IPS-NIHi7 (cell line): ENCODE results near the gene USP16.
"Not testable (repeated sequence)": the region's sequence is repeated elsewhere in the genome, so short reads cannot be mapped to it uniquely, and the experiment has no call there.

Experiments used
- DNase-seq: peaks from one replicate; pipeline ENCODE4 v3.0.0; 2012; ENCODE audit warnings: mixed read lengths; ENCODE audit errors: extremely low spot score

Gene USP16

DNA sequence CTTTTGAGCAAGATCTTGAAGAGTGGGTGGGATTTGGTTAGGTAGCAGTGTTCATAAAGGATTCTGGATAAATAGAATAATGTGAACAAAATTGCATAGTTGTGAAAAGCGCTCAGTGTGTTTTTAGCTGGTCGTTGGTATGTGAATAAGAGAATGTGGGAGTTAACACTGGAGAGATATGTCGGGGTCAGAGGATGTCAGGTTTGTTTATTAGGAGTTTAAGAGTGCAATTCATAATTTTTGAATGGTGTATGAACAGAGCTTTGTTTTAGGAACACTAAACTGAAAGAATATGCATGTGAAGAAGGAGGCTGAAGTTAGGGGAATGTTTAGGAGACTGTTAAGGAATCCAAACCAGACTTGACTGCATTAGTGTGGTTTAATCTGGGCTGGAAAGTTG lies 9.4 kb downstream of the USP16 start:
- DNase-seq, result no peak

DNA sequence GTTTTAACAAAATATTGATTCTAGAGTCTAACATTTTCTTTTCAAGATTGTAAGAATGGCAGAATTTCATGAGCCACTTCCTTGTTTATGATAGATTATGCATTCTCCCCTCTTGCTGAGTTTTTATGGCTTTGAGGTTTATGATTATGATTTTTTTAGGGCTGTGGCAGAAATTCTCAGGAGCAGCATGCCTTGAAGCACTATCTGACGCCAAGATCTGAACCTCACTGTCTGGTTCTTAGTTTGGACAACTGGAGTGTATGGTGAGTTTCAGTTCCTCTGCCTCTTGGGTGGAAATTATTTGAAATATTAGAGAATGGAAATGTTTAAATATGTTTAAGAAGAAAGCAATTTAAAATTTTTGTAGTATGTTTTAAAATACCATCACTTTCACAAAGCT lies 10.2 kb downstream of the USP16 start:
- no peak for DNase-seq

DNA sequence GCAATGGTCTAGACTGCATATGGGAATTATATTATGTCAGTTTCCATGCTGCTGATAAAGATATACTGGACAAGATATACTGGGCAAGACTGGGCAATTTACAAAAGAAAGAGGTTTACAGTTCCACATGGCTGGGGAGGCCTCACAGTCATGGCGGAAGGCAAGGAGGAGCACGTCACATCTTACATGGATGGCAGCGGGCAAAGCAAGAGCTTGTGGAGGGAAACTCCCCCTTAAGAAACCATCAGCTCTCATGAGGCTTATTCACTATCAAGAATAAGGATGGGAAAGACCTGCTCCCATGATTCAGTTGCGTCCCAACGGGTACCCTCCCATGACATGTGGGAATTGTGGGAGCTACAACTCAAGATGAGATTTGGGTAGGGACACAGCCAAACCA lies 27.8 kb downstream of the USP16 start:
- DNase-seq, result no peak

DNA sequence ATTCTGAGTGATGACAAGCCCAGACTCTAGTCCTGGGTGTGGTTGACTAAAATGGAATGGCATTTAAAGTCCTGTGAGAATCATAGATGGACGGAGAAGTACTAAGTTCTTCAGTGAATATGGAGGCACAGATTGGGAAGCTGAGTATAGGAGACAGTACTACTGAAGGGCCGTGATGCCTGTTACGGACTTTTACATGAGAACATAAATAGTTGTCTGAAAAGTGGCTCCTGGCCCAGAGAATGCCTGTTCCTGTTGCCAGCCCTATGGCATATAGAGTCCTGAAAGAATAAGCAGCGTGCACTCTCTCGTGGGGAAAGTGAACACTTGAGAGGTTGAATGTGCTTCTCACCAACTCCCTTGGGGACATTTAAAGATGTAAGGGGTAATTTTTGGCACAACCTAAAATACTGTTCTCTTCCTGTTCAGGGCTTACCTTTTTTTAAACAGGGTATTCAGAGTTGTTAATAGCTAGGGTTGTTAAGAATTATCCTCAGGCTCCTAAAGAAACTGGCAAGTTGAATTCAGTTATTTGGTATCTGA lies 28.6 kb downstream of the USP16 start:
- no peak for DNase-seq

DNA sequence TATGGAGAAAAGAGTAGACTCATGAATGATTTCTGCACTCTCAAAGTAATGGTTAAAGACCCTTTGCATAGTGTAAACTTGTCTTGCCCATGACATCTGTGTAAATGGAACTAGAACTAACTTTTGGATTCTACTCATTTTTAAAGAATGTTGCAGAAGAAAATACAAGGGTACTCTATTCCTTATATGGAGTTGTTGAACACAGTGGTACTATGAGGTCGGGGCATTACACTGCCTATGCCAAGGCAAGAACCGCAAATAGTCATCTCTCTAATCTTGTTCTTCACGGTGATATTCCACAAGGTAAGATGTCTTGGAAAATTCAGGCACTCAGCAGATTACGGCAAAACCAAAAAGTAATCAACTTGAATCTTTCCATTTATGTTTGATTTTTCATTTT lies 29.2 kb downstream of the USP16 start:
- DNase-seq, result no peak

DNA sequence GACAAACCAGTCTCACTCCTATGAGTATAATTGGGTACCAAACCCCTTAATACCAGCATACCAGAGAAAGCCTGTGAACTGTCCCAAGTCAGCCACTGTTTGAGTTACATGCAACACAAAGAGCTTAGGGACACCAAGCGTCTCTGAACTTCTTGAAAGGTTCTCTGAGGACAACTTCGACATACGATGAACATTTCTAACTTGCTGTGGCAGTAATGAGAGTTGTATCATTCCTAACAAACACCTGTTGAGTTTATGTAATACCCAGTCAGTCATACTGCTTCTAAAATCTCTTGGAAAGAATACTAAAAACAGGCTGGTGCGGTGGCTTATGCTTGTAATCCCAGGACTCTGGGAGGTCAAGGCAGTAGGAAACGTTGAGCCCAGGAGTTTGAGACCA lies 30.6 kb downstream of the USP16 start:
- DNase-seq, result no peak

DNA sequence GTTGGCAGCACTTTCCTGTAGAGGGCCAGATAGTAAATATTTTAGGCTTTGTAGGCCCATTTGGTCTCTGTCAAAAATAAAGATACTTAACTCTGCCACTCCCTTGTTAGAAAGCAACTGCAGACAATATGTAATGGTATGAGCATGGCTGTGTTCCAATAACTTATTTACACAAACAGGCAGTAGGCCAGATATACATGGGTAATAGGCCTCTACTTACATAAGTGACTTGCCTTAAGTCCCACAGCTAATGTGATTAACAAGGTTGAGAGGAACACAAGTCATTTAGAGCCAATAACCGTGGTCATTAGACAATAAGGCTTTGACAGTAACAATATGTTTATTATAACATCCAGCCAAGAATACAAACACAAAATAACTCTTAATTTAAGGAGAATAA lies 31.5 kb downstream of the USP16 start:
- no peak for DNase-seq

DNA sequence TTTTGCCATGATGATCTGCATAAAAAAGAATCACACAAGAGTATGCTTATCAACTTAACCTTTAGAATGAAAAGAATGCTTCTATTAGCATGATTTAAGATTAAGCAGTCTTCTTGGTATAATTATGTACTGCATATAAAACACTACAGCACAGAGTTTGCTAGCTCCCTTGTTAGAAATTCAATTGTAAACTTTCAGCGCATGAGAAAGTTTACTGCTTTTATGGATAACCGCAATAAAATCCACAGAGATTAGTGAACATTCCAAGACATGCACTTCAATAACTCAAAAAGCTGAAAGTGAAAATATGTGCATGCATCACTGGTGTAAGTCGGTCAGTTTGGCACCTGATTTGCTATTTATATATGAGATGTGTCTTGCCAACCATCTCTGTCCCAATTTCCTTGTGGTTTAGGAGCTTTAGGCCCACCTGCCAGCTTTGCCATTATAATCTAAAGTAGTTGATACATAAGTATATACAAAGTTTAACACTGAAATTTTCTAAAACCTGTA lies 32.1 kb downstream of the USP16 start:
- no peak for DNase-seq

DNA sequence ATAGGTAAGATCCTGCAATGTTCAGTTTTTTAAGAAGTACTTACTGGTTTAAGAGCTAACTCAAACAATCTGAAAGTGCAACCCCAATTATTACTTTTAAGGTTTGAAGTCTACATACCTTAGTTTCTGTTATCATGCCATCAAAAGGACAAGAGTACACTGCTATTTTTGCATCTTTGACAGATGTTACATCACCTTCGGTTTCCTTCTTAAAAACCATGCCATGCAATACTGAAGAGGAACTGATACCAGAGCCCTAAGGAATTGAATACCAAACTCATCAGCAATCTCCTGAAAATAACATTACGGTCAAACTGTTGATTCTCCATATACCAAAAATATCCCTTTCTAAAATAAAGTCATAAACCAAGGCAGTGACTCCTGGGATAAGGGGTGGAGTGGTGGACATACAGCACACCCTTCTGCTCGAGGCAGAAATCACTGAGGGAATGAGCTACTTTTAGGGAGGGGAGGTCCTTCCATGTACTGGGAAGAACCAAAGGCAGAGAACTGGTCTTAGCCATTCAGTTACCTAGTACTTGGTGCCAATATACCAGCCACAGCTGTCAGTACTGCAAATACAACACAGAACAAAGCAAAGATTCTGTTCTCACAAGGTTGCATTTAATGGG lies 40.5 kb downstream of the USP16 start:
- DNase-seq, result no peak

DNA sequence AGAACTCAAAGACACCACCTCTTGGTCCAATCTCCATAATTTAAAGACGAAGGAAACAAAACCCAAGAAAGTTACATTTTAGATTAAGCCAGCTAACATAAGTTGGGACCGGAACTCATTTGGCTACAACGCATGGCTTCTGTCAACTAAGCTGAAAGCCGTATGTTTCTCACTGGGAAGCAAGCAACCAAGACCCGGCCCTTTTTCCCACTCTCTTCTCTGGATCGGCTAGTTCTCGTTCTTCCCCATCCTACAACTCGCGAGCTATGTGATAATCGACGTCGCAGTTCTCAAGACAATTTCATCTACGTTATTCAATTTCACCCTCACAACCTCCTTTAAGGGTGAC lies 48.4 kb downstream of the USP16 start:
- DNase-seq, result peak; percentile 18

DNA sequence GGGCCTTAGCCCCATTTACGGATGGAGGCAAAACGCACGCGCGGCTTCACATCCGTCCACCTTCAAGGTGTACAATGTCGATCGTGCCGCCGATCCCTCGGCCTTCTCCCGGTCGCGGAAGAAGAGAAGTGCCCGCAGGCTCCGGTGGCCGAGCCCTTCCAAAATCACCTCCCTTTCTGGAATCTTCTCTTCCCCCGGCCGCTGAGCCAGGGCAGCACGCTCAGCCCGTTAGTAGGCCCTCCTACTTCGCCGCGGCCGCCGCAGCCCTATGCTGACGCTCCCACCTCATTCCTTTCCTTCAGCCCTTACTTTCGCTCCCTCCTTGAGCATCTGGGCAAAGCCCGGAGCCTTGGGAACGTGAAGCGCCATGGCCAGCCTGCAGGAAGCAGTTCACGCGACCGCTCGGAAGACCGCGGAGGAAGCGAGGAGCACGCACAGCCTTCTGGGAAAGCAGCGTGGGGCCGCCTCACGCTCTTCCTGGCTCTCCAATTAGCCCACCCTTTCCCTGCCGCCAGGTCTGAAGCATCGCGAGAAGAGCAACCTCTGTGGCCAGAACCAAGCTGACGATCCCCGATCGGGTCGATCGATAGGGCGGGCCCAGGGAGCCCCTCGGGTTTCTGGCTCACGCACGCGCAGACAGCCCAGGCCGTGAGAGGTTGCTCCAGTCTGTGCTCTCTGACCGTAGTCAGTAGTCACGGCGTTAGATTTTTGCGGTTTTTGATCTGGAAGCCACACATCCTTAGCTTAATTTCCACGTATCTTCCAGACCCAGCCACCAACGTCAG lies 48.9 kb downstream of the USP16 start, which contains the start of gene CCT8:
TSS of gene CCT8 (minus strand) at position 427 of the 785 bp plus-strand sequence. CDS start at position 369, 58 bp downstream.
- DNase-seq, result peak; percentile 99

DNA sequence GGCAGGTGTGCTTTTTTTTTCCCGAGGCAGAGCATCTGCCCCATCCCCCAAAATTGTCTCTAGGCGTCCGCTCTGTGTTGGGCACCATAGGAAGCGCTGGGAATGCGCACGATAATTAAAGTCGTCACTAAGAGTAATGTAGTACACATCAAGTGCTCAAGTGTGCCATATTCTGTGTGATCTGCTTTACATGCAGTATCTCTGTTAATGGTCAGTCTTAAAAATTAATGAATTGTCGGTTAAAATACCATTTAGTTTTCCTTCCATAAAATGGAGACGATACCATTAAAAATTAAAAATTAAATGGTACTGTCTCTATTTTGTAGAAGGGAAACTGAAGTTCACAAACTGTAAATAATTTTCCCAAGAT lies 49.5 kb downstream of the USP16 start:
- no peak for DNase-seq

DNA sequence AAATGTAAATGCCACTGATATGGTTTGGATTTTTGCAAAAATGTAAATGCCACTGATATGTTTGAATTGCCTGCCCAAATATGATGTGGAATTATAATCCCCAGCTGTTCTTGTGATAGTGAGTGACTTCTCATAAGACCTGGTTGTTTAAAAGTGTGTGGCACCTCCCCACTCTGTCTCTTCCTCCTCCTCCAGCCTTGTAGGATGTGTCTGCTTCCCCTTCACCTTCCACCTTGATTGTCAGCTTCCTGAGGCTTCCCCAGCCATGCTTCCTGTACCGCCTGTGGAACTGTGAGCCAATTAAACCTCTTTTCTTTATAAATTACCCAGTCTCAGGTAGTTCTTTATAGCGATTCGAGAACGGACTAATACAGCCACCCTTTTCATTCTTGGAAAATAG lies 50.3 kb downstream of the USP16 start:
- DNase-seq, result no peak

DNA sequence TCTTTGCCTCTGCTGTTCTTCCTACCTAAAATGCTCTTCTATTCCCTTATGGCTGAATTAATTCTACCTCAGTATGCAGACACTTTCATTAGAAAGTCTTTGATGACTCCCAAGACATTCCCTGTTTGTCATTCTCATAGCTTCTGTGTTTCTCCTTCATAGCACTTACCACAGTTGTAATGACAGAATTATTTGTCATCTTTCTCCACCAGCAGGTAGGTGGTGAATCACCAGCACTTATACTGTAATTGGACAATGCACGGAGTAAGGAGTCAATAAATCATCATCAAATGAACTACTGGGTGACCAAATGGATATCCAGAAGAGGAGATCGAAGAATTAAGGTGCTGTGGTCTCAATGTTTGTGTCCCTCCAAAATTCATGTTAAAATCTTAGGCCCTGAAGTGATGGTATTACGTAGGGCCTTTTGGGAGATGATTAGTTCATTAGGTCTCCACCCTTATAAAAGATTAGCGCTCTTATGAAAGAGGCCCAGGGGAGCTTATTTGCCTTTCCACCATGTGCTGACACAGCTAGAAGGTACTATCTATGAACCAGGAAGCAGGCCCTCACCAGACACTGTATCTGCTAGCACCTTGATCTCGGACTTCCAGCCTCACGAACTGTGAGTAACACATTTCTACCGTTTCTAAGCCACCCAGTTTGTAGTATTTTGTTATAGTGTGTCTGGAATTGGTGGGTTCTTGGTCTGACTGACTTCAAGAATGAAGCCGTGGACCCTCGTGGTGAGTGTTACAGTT lies 51.4 kb downstream of the USP16 start:
- DNase-seq, result no peak

DNA sequence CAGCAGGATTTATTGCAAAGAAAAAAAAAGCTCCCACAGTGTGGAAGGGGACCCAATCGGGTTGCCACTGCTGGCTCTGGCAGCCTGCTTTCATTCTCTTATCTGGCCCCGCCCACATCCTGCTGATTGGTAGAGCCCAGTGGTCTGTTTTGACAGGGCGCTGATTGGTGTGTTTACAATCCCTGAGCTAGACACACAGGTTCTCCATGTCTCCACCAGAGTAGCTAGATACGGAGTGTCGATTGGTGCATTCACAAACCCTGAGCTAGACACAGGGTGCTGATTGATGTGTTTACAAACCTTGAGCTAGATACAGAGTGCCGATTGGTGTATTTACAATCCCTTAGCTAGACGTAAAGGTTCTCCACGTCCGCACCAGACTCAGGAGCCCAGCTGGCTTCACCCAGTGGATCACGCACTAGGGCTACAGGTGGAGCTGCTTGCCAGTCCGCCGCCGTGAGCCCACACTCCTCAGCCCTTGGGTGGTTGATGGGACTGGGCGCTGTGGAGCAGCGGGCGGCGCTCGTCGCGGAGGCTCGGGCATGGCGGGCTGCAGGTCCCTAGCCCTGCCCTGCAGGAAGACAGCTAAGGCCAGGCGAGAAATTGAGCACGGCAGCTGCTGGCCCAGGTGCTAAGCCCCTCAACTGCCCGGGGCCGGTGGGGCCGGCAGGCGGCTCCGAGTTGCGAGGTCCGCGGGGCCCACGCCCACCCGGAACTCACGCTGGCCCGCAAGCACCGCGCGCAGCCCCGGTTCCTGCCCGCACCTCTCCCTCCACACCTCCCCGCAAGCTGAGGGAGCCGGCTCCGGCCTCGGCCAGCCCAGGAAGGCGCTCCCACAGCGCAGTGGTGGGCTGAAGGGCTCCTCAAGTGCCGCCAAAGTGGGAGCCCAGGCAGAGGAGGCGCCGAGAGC lies 52.5 kb downstream of the USP16 start:
- not testable (repeated sequence) for DNase-seq

DNA sequence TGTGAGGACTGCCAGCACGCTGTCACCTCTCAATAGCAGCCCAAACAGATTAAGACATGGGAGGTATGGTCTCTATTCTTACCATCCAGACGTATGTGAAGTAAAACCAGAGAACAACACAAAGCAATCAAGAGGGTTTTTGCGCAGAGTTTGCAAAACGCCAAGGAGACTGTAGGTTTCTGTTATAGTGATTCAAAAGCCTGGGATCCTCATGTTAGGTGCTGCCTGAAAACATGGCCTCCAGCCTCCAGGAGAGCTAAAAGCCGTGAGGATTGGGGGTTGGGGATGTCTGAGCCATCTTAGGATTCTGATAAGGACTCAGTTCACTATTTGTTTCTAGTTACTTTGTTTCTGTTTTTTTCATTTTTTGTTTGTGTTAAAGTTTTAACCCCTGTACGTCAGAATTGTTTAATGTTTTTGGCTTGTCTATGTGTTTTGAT lies 53.2 kb downstream of the USP16 start:
- no peak for DNase-seq

DNA sequence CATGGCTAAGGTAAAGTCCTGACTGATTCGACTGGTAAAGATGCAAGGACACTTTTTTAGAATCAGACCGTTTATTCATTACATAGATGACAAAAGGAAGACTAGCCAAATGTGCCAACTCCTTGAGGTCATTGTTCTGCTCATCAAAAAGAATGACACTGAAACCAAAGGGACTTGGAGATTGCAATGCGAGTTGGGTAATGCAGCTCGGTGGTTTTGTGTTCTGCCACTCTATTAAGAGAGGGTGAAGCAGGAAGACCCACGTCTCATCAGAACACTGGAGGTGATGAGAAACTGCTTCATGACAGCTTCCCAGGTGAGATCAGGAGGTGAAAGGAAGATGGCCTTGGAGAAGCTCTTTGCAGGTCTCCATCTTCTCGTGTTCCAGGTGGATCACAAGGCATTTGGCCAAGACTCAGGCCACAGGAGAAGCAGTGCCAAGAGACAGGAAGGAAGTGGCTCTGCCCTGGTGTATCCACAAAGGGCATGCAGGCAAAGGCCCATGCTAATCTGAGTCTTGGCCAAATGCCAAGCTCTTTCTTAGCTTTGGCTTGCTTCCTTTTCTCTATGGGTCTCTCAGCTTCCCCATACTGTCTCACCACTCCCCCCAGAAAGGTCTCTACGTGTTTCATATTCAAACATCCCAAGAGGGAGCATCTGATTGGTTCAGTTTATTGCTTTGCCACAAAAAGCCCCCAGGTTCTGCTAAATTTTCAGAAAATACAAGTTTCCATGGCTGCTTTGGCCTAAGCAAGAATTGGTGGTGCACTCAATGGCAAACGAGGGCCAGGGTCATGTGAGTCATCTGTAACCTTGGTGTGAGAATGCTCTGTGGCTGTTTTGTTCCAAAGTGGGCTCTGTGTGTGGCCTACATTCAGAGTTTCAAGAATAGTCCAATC lies 54.6 kb downstream of the USP16 start:
- DNase-seq, result no peak

DNA sequence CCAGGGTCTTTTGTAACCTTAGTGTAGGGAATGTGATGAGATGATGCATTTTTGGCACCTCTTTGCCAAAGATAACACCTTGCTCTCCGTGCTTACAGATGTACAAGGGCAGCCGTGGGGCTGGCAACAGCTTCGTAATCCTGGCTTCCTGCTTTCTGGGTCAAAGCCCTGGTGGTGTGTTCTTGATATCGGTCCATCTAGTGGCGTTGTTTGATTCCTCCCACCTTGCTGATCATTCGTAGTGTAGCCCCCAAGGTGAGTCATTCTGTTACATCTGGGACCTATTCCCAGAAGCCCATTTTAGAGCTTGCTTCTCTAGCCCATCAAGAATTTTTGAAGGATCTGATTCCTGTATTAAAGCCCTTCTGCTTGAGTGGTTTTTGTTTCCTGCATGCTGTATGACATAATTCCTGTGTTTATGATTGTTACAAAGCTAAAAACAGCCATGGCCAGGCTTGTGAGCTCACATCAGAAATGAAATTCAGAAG lies 56.0 kb downstream of the USP16 start:
- DNase-seq, result no peak

DNA sequence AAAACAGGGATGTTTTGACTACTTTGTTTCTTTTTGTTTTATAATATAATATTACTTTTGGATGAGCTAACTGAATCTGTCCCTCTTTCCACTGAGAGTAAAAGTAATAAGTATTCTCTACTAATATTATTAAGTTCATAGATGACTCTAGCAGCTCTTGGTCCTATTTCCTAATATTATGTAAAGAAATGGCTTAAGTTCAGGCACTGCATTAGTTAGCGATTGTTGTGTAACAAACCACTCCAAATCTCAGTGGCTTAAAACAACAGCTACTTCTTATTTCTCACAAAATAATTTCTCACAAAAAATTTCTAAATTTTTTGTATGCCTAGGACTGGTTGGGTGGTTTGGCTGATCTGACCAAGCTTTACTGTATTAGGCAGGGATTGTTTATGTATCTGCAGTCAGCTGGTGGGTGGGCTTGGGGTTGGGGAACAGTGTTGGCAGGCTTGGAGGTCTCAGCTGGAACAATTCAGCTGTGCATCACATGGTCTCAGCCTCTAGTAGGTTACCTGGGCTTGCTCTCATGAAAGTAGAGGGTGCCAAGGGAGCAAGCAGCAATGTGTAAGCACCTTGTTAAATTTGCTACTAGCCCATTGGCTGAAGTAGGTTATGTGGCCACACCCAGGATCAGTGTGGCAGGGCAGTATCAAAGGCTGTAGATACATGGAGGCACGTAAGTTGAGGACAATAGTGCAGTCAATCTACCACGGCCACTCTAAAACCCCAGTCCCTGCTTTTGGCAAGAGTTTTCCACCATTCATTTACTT lies 57.8 kb downstream of the USP16 start:
- no peak for DNase-seq
